Subcutaneous preadipocyte (primary cell): Measurements from ENCODE around the gene ATAT1. TPM values are rescaled to one million over a fixed set of nuclear protein-coding genes. Genes with fewer than 3 reads are reported as not detected.

Experiments
- small RNA-seq: library from RNA; depleted of rRNA; stranded (forward); fragments of <200 nt; gene quantifications from one replicate; pipeline ENCODE3, GENCODE V24; 2012
- total RNA-seq: library from RNA; depleted of rRNA; stranded (reverse); fragments of >200 nt; gene quantifications from 2 replicates; pipeline ENCODE4 v1.2.3, GENCODE V29; 2012

Gene ATAT1
- total RNA-seq = 3.3 and 4.1 TPM in 2 replicates

GRCh38 chr6:30626484-30627366 lies at the start of gene ATAT1:
TSS of gene ATAT1 (plus strand) at chr6:30626874.

DNA sequence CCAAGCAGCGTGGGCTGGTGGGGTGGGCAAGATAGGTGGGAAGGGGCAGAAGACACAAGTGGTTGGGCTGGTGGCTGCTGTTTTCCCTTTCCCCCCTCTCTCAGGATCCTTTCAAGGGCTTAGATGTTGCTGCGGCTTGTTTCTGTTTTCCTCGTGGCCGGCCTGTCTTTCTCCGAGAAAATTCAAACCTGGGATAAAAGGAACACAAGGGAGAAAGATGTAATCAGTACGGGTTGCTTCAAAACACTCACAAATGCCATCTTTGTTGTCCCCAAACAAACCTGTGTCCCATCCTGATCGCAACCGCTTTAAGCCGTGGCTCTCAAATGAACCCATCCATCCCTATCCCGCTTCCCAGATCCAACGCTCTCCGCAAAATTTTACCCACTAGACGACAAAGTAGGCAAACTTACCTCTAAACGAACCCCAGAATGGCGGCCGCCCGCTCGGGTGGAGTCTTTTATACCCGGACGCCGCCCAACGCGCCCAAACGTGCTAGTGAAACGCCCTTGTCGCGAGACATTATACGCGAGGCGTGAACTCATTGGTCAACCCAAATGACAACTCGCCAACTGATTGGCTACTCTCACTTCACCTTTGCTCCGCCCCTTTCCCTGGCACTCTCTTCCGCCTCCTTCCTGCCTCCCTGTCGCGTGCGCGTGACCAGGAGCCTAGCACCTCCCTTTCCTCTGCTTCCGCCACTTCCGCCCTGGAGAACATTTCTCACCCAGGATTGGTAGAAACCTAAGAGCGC lies 9.7 kb upstream of the ATAT1 start, which contains the start of gene PPP1R10:
Gene PPP1R10, minus strand, starts transcription at position 433 of the 754 bp plus-strand sequence. CDS start 7,299 bp downstream, outside the sequence.

GRCh38 chr6:30617565-30618269 lies 9.0 kb upstream of the ATAT1 start, which contains the start of gene MRPS18B:
TSS of gene MRPS18B (plus strand) at chr6:30617840. CDS start at chr6:30617866, 26 bp downstream.

DNA sequence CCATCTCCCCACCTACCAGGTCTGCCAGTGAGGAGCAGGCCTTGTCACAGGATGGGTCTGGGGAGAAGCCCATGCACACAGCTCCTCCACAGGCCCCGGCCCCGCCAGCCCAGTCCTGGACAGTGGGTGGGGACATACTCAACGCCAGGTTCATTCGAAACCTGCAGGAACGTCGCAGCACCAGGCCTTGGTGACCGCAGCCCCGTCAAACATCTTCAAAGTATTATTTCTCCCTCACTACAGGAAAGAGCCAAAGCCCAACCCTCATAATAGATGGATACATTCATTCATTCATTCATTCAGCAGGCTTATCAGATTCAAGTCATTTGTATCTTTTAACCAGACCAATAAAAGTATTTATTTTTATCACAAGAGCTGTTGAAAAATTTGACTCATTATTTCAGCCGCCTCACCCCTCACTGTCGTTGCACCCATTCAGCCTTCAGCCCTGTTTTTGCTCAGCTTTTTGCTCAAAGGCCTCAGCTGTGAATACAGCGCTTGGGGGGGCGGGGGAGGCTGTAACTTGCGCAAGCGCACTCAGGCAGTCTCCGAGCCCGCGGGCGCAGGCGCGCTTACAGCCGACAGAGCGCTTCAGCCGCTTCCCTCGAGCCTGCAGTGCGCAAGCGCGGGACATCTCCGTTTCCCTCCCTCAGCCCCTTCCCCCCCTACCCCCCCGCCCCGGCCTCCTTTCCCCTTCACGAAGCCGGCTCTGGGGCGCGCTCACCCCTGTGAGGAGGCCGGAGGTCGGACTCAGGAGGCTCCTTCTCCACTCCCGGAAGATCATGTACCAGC lies 20.0 kb downstream of the ATAT1 start, which contains the start of gene C6orf136:
Gene C6orf136, plus strand, starts transcription at position 684 of the 792 bp plus-strand sequence. Its CDS starts 99 bp downstream, at position 783.

DNA sequence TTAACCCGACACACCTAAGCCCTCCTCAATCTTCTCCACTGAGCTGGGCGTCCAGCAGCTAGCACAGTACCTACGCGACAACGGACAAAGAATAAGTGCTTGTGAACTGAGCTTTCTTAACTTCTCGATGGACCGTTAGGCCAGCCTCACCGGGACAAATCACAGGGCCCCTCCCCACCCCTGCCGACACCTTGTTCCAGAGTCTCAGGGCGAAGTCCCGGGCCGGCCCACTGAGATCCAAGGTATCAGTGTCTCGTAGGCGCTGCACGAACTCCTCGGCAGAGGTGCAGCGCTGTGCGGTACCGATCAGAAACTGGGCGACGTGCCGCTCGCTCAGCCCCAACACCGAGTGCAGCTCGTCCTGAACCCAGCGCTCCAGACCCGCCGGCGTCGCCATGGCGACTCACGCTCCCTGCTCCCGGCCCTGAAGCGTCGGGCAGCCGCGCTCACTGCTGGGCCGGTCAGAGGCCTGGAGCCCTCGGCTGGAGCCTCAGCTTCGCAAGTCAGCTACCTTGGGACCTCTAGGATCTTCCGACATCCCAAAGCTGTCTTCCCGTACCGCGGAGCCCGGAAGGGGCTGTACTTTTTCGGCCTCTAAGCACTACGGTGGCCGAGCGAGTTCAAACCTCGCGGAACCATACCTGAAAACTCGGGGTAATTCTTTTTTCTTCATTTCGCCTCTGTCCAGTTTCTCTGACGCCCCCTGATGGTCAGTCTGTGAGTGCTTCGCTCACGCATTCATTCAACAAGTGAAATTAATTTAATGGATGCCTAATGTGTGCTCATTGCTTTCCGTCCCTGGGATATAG lies 46.0 kb downstream of the ATAT1 start, which contains the start of gene DHX16:
Gene DHX16, minus strand, starts transcription at position 562 of the 809 bp plus-strand sequence. Its CDS starts 165 bp downstream, at position 397.

GRCh38 chr6:30686009-30686907 lies 59.6 kb downstream of the ATAT1 start, which contains the start of gene PPP1R18:
TSS of gene PPP1R18 (minus strand) at chr6:30686645. CDS start at chr6:30686018, 627 bp downstream.

GRCh38 chr6:30690403-30691207 lies 63.9 kb downstream of the ATAT1 start, which contains the start of gene NRM:
TSS of gene NRM (minus strand) at chr6:30690984. CDS start at chr6:30690974, 10 bp downstream.

Small RNA genes within 50 kb of the gene (small RNA-seq; reads per million reads assigned to genes)
- gene MIR877 = 0.19 reads per million

Other genes starting within 250 kb of the ATAT1 start
- gene HLA-E, start 137.4 kb upstream of the ATAT1 start, total RNA-seq = 122 and 139 TPM in 2 replicates
- gene GNL1, start 70.4 kb upstream of the ATAT1 start, total RNA-seq = 38.6 and 44.4 TPM in 2 replicates
- 7.3 and 8.0 TPM in 2 replicates for gene PRR3, start 69.6 kb upstream of the ATAT1 start, total RNA-seq
- 34.9 and 42.2 TPM in 2 replicates for gene ABCF1, start 55.4 kb upstream of the ATAT1 start, total RNA-seq
- 43.4 and 53.0 TPM in 2 replicates for gene PPP1R10, start 9.6 kb upstream of the ATAT1 start, total RNA-seq
- gene MRPS18B, start 9.0 kb upstream of the ATAT1 start, total RNA-seq = 118 and 134 TPM in 2 replicates
- gene C6orf136, start 20.3 kb downstream of the ATAT1 start, total RNA-seq = 3.1 and 4.4 TPM in 2 replicates
- 22.8 and 27.8 TPM in 2 replicates for gene DHX16, start 46.1 kb downstream of the ATAT1 start, total RNA-seq
- 44.5 and 73.1 TPM in 2 replicates for gene PPP1R18, start 59.8 kb downstream of the ATAT1 start, total RNA-seq
- 7.7 and 9.0 TPM in 2 replicates for gene NRM, start 64.1 kb downstream of the ATAT1 start, total RNA-seq
- 6.2 and 10.0 TPM in 2 replicates for gene MDC1, start 90.4 kb downstream of the ATAT1 start, total RNA-seq
- gene TUBB, start 93.5 kb downstream of the ATAT1 start, total RNA-seq = 819 and 1,073 TPM in 2 replicates
- gene FLOT1, start 115.8 kb downstream of the ATAT1 start, total RNA-seq = 88.4 and 104 TPM in 2 replicates
- gene IER3, start 117.7 kb downstream of the ATAT1 start, total RNA-seq = 8.8 and 13.7 TPM in 2 replicates